ENCODE data around the gene CAMTA1. TPM values are rescaled to one million over a fixed set of nuclear protein-coding genes. Genes with fewer than 3 reads are reported as not detected.

CAMTA1 gene
- total RNA-seq, 1 donor from 2014 or later, result 109 TPM

DNA sequence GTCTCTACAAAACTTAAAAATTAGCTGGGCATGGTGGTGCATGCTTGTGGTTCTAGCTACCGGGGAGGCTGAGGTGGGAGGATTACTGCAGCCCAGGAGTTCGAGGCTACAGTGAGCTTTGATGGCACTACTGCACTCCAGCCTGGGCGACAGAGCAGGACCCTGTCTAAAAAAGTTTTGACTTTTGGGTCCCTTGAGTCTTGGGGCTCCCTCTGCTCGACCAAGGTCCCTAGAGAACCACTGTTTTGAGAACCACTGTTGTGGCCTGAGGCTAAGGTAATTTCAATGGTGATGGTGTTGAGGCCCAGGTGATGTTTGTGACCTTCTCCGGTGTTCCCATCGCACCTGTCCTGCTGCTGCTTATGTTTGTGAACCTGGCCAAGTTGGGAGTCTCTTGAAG lies 3.1 kb upstream of the CAMTA1 start:
- Mint-ChIP-seq H3K27me3 (ENCODE audit: low read depth) (peaks cover 3% of the 10 kb centered on the region), H3K36me3 (ENCODE audit: low read depth) (no peaks in the 10 kb centered on the region), H3K9me3 (no peaks in the 10 kb centered on the region), H3K4me3 (no peak overlapping the region), H3K4me1 (peaks cover 24% of the 10 kb centered on the region), H3K27ac (ENCODE audit: unreplicated experiment) (no peak overlapping the region)
- DNase-seq (ENCODE audit: low read depth, low spot score), result no peak
- TF ChIP-seq, protein P1, sequence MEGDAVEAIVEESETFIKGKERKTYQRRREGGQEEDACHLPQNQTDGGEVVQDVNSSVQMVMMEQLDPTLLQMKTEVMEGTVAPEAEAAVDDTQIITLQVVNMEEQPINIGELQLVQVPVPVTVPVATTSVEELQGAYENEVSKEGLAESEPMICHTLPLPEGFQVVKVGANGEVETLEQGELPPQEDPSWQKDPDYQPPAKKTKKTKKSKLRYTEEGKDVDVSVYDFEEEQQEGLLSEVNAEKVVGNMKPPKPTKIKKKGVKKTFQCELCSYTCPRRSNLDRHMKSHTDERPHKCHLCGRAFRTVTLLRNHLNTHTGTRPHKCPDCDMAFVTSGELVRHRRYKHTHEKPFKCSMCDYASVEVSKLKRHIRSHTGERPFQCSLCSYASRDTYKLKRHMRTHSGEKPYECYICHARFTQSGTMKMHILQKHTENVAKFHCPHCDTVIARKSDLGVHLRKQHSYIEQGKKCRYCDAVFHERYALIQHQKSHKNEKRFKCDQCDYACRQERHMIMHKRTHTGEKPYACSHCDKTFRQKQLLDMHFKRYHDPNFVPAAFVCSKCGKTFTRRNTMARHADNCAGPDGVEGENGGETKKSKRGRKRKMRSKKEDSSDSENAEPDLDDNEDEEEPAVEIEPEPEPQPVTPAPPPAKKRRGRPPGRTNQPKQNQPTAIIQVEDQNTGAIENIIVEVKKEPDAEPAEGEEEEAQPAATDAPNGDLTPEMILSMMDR (conservative IDR thresholded peaks at IDR 0.05), result no peak

DNA sequence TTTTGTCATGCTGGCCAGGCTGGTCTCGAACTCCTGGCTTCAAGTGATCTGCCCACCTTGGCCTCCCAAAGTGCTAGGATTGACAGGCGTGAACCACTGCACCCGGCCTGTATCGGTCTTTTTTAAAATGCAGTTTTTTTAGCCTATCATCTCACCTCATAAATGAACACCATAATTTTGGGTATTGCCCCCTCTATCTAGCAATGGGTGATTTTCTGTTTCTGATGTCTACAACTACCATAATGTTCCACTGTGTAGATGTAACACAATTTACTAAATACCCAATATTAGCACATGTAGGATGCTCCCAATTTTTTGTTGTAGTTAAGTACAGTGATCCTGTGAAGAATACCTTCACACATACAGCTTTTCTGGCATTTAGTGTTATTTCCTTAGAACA lies 2.0 kb upstream of the CAMTA1 start:
- Mint-ChIP-seq H3K27ac (ENCODE audit: unreplicated experiment) (no peak overlapping the region), H3K4me1 (peaks cover 32% of the 10 kb centered on the region), H3K9me3 (no peaks in the 10 kb centered on the region), H3K4me3 (peak overlapping the region; percentile 92), H3K27me3 (ENCODE audit: low read depth) (peaks cover 3% of the 10 kb centered on the region), H3K36me3 (ENCODE audit: low read depth) (no peaks in the 10 kb centered on the region)
- DNase-seq (ENCODE audit: low read depth, low spot score), result no peak
- TF ChIP-seq, protein P1 (conservative IDR thresholded peaks at IDR 0.05), result no peak

DNA sequence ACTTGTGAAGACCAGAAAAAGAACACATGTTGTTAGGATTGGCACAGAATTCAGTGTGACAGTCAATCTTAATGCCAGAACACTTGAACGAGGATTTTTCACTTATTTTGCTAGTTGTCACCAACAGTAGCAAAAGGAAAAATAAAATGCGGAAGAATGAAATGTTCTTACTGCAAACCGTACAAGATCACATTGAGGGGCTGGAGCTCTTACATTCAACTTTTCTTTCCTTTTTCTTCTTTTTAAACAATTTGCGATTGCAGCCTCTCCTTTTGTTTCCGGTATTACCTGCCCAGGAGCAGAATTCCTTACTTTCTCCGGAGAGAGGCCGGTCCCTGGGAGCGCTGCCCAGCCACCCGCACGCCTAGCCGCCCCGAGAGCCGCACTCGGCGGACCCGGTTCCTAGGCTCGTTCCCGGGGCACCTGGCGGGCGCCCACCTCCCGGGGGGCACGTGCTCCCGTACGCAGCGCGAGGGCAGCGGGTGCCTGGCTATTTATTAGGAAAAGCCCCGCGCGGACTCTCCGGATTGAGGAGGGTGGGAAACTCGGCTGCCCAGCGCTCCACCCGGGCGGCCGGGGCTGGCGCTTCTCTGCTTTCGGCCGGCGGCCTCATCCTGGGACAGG lies 1.2 kb upstream of the CAMTA1 start:
- Mint-ChIP-seq H3K27ac (ENCODE audit: unreplicated experiment) (peak overlapping the region; percentile 62), H3K27me3 (ENCODE audit: low read depth) (peaks cover 3% of the 10 kb centered on the region)
- TF ChIP-seq, protein P1 (conservative IDR thresholded peaks at IDR 0.05), result no peak

DNA sequence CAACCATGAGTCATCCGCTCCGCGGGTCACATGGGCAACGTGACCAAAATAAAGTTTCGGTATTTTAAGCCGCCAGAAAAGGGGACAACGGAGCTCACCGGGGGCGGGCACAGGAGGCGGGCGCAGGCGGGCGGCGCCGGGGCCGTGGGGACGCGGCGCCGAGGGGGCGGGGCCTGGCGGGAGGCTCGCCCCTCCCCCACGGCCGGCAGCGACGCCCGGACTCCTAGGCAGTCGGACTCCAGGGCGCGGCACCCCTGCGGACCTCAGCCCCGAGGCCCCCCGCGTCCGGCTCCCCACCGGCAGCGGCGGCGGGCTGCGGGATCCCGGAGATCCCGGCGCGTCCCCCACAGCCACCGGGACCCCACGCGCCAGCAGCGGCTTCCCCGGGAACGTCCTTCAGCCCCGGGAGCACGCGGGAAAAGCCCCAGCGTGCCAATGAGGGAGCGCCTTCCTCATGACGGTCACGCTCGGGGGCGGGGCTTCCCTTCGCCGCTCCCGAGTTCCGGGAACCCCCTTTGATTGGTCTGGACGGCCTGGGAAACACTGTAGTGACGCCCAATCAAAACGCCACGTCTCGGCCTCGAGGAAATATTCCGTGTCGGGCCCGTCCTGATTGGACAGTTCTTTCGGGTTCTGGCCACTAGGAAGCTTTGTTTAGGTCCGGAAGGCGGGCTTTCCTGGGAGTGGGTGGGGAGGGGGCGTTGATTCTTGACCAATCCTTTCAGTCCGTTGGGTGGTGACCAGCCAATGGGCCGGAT lies 515 bp upstream of the CAMTA1 start:
- Mint-ChIP-seq H3K27ac (ENCODE audit: unreplicated experiment) (peak overlapping the region; percentile 62), H3K27me3 (ENCODE audit: low read depth) (peaks cover 3% of the 10 kb centered on the region), H3K4me1 (peaks cover 46% of the 10 kb centered on the region), H3K36me3 (ENCODE audit: low read depth) (no peaks in the 10 kb centered on the region), H3K4me3 (peak overlapping the region; percentile 99), H3K9me3 (no peaks in the 10 kb centered on the region)
- TF ChIP-seq, protein P1 (conservative IDR thresholded peaks at IDR 0.05), result no peak
- peak; percentile 97 for DNase-seq (ENCODE audit: low read depth, low spot score)

More for the DNA sequence above, 1.2 kb upstream of the CAMTA1 start:
- no peak for DNase-seq (ENCODE audit: low read depth, low spot score)
- Mint-ChIP-seq H3K4me3 (peak overlapping the region; percentile 92), H3K36me3 (ENCODE audit: low read depth) (no peaks in the 10 kb centered on the region), H3K4me1 (peaks cover 41% of the 10 kb centered on the region), H3K9me3 (no peaks in the 10 kb centered on the region)

DNA sequence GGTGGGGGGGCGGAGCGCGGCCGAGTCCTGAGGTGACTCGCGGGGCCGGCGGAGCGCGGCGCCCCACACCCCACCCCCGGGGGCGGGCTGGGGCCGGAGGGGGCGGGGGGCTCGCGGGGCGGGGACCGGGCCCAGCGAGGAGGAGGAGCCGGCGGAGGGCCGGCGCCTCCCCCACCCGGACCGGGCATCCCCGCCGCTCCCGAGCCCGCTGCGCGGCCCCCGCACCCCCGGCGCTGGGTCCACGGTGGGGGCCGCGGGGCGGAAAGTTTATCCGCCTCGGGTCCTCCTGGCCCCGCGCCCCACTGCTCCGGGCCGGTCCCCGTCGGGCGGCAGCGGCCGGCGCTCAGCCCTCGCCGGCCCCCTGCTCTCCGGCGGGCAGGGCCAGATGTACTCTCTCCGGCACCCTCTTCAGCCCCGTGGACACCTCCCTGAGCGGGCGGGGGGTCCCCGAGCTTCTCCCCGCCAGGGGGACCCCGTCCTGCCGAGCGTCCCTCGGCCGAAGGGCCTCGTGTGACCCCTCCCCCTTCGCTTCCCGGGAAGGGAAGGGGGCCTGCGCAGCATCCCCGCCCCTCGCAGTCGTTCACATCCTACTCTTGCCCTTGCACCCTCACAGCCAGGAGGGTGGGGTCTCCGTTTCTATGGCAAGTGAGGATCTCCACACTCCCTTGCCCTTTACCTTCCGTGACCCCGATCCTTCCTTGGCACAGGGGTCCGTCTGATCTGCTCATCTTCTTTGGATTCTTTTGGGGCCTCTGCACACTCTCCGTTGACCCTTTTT lies 663 bp downstream of the CAMTA1 start:
- DNase-seq (ENCODE audit: low read depth, low spot score), result peak; percentile 26
- H3K9me3 Mint-ChIP-seq, result no peaks in the 10 kb centered on the region
- peak overlapping the region; percentile 95 for H3K4me3 Mint-ChIP-seq
- H3K4me1 Mint-ChIP-seq, result peaks cover 52% of the 10 kb centered on the region
- H3K27ac Mint-ChIP-seq (ENCODE audit: unreplicated experiment), result peak overlapping the region; percentile 99
- H3K36me3 Mint-ChIP-seq (ENCODE audit: low read depth), result no peaks in the 10 kb centered on the region
- peaks cover 3% of the 10 kb centered on the region for H3K27me3 Mint-ChIP-seq (ENCODE audit: low read depth)
- TF ChIP-seq, protein P1 (conservative IDR thresholded peaks at IDR 0.05), result peak; percentile 44

Data from neural crest cell (in vitro differentiated cells).